ENCODE measurements around the gene HDAC4.

GRCh38 chr2:239253701-239254436 lies 147.0 kb downstream of the HDAC4 start:
- no peak for TF ChIP-seq POLR2A (IDR thresholded peaks at IDR 0.05; ENCODE audit: low read depth, low read length)
- TF ChIP-seq RCOR1 (conservative IDR thresholded peaks at IDR 0.05; ENCODE audit: low read depth, low read length) = no peak
- TF ChIP-seq CTCF (IDR thresholded peaks at IDR 0.05 in 2 of 3, conservative IDR thresholded peaks at IDR 0.05 in 1 of 3; ENCODE audit: control insufficient read depth in 2 of 3, extremely low read depth in 1 of 3, insufficient read depth in 1 of 3, low read depth in 3 of 3, low read length in 3 of 3) = no peak
- no peak for TF ChIP-seq JUND (IDR thresholded peaks at IDR 0.05; ENCODE audit: low read depth, low read length)
- no peak for TF ChIP-seq CREM (IDR thresholded peaks at IDR 0.05; ENCODE audit: low read depth)
- TF ChIP-seq ZNF217 (IDR thresholded peaks at IDR 0.05) = no peak
- TF ChIP-seq RELA (IDR thresholded peaks at IDR 0.05; ENCODE audit: borderline replicate concordance, partially characterized antibody) = no peak
- TF ChIP-seq, protein P1, sequence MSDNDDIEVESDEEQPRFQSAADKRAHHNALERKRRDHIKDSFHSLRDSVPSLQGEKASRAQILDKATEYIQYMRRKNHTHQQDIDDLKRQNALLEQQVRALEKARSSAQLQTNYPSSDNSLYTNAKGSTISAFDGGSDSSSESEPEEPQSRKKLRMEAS (IDR thresholded peaks at IDR 0.05; ENCODE audit: low read depth, low read length) = no peak

All from GM12878 (cell line).